Naive B cell (primary cell): Measurements from ENCODE around the gene ZNF644. TPM values are rescaled to one million over a fixed set of nuclear protein-coding genes. Genes with fewer than 3 reads are reported as not detected.
"Not testable (repeated sequence)": the region's sequence is repeated elsewhere in the genome, so short reads cannot be mapped to it uniquely, and the experiment has no call there.

Experiments
- ATAC-seq, 2 donors: fragments of 150-1000 bp; cut with Tn5 transposase; 2 replicates each; pipeline ENCODE4 v1.10.0; 2021; ENCODE audit warnings: low read depth in 2 of 2, mild to moderate bottlenecking in 2 of 2, moderate library complexity in 2 of 2
- DNase-seq: peaks from one replicate; pipeline ENCODE4 v3.0.0; 2022
- H3K27ac Mint-ChIP-seq, 6 donors: one replicate each; pipeline ENCODE4 v1.8.0; 2020 to 2022; ENCODE audit warnings: mild to moderate bottlenecking in 6 of 6, mixed read lengths in 6 of 6, moderate library complexity in 5 of 6, inconsistent platforms in 2 of 6
- H3K27me3 Mint-ChIP-seq, 3 donors: one replicate each; pipeline ENCODE4 v1.8.0; 2021 to 2022; ENCODE audit warnings: mixed read lengths in 3 of 3, mild to moderate bottlenecking in 1 of 3
- H3K36me3 Mint-ChIP-seq, 2 donors: one replicate each; pipeline ENCODE4 v1.8.0; 2020 to 2022; ENCODE audit warnings: mixed read lengths in 2 of 2, inconsistent platforms in 1 of 2, mild to moderate bottlenecking in 1 of 2
- H3K4me1 Mint-ChIP-seq, 3 donors: one replicate each; pipeline ENCODE4 v1.8.0; 2020 to 2022; ENCODE audit warnings: mixed read lengths in 3 of 3, inconsistent platforms in 1 of 3, mild to moderate bottlenecking in 1 of 3, moderate library complexity in 1 of 3
- H3K4me3 Mint-ChIP-seq, 8 donors: one replicate each; pipeline ENCODE4 v1.8.0; 2020 to 2022; ENCODE audit warnings: mild to moderate bottlenecking in 8 of 8, mixed read lengths in 8 of 8, moderate library complexity in 8 of 8, inconsistent platforms in 2 of 8
- H3K9me3 Mint-ChIP-seq, 7 donors: one replicate each; pipeline ENCODE4 v1.8.0; 2020 to 2022; ENCODE audit warnings: mixed read lengths in 7 of 7, mild to moderate bottlenecking in 5 of 7, inconsistent platforms in 2 of 7, moderate library complexity in 1 of 7
- polyA plus RNA-seq, 6 donors: library from polyadenylated mRNA; unstranded; fragments of 300-500 nt; fragmentation: Illumina TruSeq; gene quantifications; one replicate each; pipeline ENCODE4 v1.2.3, GENCODE V29; 2021; ENCODE audit warnings: low read depth in 6 of 6

ZNF644 gene
- 100 to 1,000 TPM in 3 of 6 donors, 10 to 100 TPM in 3; 89.4 to 115 (median 103) TPM for polyA plus RNA-seq

- ATAC-seq: peak; percentile 69 to 71
Observed at GRCh38 chr1:91021686-91022517, at the start of gene ZNF644. ZNF644 (minus strand) TSS chr1:91022035; CDS start chr1:90982353, 39,682 bp downstream.

GRCh38 chr1:91070298-91070697 is 48.5 kb upstream of the ZNF644 start:
- H3K27me3 Mint-ChIP-seq: peaks cover 0 to 5% (median 0%) of the 10 kb centered on the region in 3 donors
- H3K27ac Mint-ChIP-seq: peak overlapping the region in 2 of 6 donors; percentile 45 to 86
- peak overlapping the region in 1 of 8 donors; percentile 12 for H3K4me3 Mint-ChIP-seq
- peaks cover 0 to 11% (median 5%) of the 10 kb centered on the region in 3 donors for H3K4me1 Mint-ChIP-seq
- peaks cover 0 to 12% of the 10 kb centered on the region in 2 donors for H3K36me3 Mint-ChIP-seq
- ATAC-seq: no peak
- no peak for DNase-seq
- peaks cover 0 to 16% (median 6%) of the 10 kb centered on the region in 7 donors for H3K9me3 Mint-ChIP-seq

More at GRCh38 chr1:91021686-91022517, at the start of gene ZNF644:
- Mint-ChIP-seq H3K36me3 (no peaks in the 10 kb centered on the region), H3K4me1 (peaks cover 40 to 71% (median 62%) of the 10 kb centered on the region in 3 donors), H3K27me3 (no peaks in the 10 kb centered on the region), H3K27ac (peak within 1 kb of the TSS; percentile 99 to 100 (median 99)), H3K9me3 (no peaks in the 10 kb centered on the region), H3K4me3 (peak within 1 kb of the TSS; percentile 92 to 99 (median 96))
- DNase-seq: peak; percentile 83

GRCh38 chr1:91066538-91066937 is 44.7 kb upstream of the ZNF644 start:
- Mint-ChIP-seq H3K4me3 (no peak overlapping the region), H3K9me3 (peaks cover 5 to 35% (median 24%) of the 10 kb centered on the region in 7 donors), H3K27me3 (peaks cover 0 to 5% (median 0%) of the 10 kb centered on the region in 3 donors), H3K36me3 (peaks cover 7 to 26% of the 10 kb centered on the region in 2 donors), H3K4me1 (peaks cover 6 to 22% (median 12%) of the 10 kb centered on the region in 3 donors), H3K27ac (no peak overlapping the region)
- ATAC-seq: no peak
- DNase-seq: no peak

GRCh38 chr1:91065337-91065736 is 43.5 kb upstream of the ZNF644 start:
- Mint-ChIP-seq H3K9me3 (peaks cover 8 to 35% (median 24%) of the 10 kb centered on the region in 7 donors), H3K36me3 (peaks cover 7 to 26% of the 10 kb centered on the region in 2 donors), H3K4me3 (no peak overlapping the region), H3K27me3 (peaks cover 0 to under 1% (median 0%) of the 10 kb centered on the region in 3 donors), H3K4me1 (peaks cover 6 to 22% (median 12%) of the 10 kb centered on the region in 3 donors), H3K27ac (no peak overlapping the region)
- DNase-seq: no peak
- no peak for ATAC-seq

- peak; percentile 93 to 96 for ATAC-seq
- Mint-ChIP-seq H3K4me1 (peaks cover 12 to 35% (median 24%) of the 10 kb centered on the region in 3 donors), H3K27ac (peak overlapping the region; percentile 90 to 99 (median 96)), H3K36me3 (peaks cover 7 to 18% of the 10 kb centered on the region in 2 donors), H3K4me3 (peak overlapping the region in 6 of 8 donors; percentile 9 to 52 (median 29)), H3K9me3 (peaks cover 4 to 35% (median 24%) of the 10 kb centered on the region in 7 donors)
- not testable (repeated sequence) for H3K27me3 Mint-ChIP-seq
- DNase-seq: peak; percentile 69
Observed at GRCh38 chr1:91063403-91063802, 41.6 kb upstream of the ZNF644 start.

GRCh38 chr1:91059157-91059556 is 37.3 kb upstream of the ZNF644 start:
- Mint-ChIP-seq H3K36me3 (peaks cover 7 to 12% of the 10 kb centered on the region in 2 donors), H3K4me1 (peaks cover 19 to 28% (median 25%) of the 10 kb centered on the region in 3 donors), H3K27ac (peak overlapping the region; percentile 26 to 78 (median 40)), H3K4me3 (peak overlapping the region in 4 of 8 donors; percentile 0 to 57 (median 30)), H3K9me3 (peaks cover 4 to 19% (median 14%) of the 10 kb centered on the region in 7 donors), H3K27me3 (no peaks in the 10 kb centered on the region)
- no peak for ATAC-seq
- DNase-seq: no peak

GRCh38 chr1:91057784-91058183 is 35.9 kb upstream of the ZNF644 start:
- peaks cover 0 to 7% (median 4%) of the 10 kb centered on the region in 7 donors for H3K9me3 Mint-ChIP-seq
- H3K4me3 Mint-ChIP-seq: peak overlapping the region; percentile 1 to 77 (median 36)
- H3K27me3 Mint-ChIP-seq: no peaks in the 10 kb centered on the region
- DNase-seq: peak; percentile 25
- H3K27ac Mint-ChIP-seq: peak overlapping the region in 3 of 6 donors; percentile 14 to 87 (median 26)
- peak; percentile 59 for ATAC-seq
- H3K4me1 Mint-ChIP-seq: peaks cover 13 to 18% (median 16%) of the 10 kb centered on the region in 3 donors
- no peaks in the 10 kb centered on the region for H3K36me3 Mint-ChIP-seq

GRCh38 chr1:91054780-91055481 is 33.1 kb upstream of the ZNF644 start:
- ATAC-seq: peak; percentile 90 to 91

GRCh38 chr1:91053630-91054029 is 31.8 kb upstream of the ZNF644 start:
- Mint-ChIP-seq H3K4me3 (no peak overlapping the region), H3K36me3 (no peaks in the 10 kb centered on the region), H3K27me3 (no peaks in the 10 kb centered on the region), H3K27ac (no peak overlapping the region), H3K4me1 (peaks cover 7 to 11% (median 9%) of the 10 kb centered on the region in 3 donors), H3K9me3 (peaks cover 0 to 2% (median 0%) of the 10 kb centered on the region in 7 donors)
- no peak for ATAC-seq
- no peak for DNase-seq

More at GRCh38 chr1:91054780-91055481, 33.1 kb upstream of the ZNF644 start:
- Mint-ChIP-seq H3K36me3 (no peaks in the 10 kb centered on the region), H3K27me3 (no peaks in the 10 kb centered on the region), H3K4me1 (peaks cover 13 to 20% (median 18%) of the 10 kb centered on the region in 3 donors), H3K9me3 (peaks cover 0 to 2% (median 0%) of the 10 kb centered on the region in 7 donors), H3K27ac (no peak overlapping the region), H3K4me3 (no peak overlapping the region)
- DNase-seq: peak; percentile 62

GRCh38 chr1:91049551-91049950 is 27.7 kb upstream of the ZNF644 start:
- not testable (repeated sequence) for H3K27me3 Mint-ChIP-seq, ATAC-seq, H3K4me3 Mint-ChIP-seq, DNase-seq, H3K36me3 Mint-ChIP-seq, H3K27ac Mint-ChIP-seq, H3K9me3 Mint-ChIP-seq
- peaks cover 0 to 13% (median 0%) of the 10 kb centered on the region in 3 donors for H3K4me1 Mint-ChIP-seq

- H3K27ac Mint-ChIP-seq: peak overlapping the region in 1 of 6 donors; percentile 73
Observed at GRCh38 chr1:91046766-91047165, 24.9 kb upstream of the ZNF644 start.

GRCh38 chr1:91045284-91045683 is 23.4 kb upstream of the ZNF644 start:
- peak overlapping the region in 2 of 6 donors; percentile 13 to 59 for H3K27ac Mint-ChIP-seq
- no peak for ATAC-seq

More at GRCh38 chr1:91046766-91047165, 24.9 kb upstream of the ZNF644 start:
- H3K4me1 Mint-ChIP-seq: peaks cover 0 to 18% (median 0%) of the 10 kb centered on the region in 3 donors
- ATAC-seq (no peak), DNase-seq (no peak)
- peaks cover 0 to 10% (median 2%) of the 10 kb centered on the region in 7 donors for H3K9me3 Mint-ChIP-seq
- H3K27me3 Mint-ChIP-seq: no peaks in the 10 kb centered on the region
- H3K36me3 Mint-ChIP-seq: no peaks in the 10 kb centered on the region
- H3K4me3 Mint-ChIP-seq: no peak overlapping the region

GRCh38 chr1:91044776-91045175 is 22.9 kb upstream of the ZNF644 start:
- DNase-seq, H3K4me3 Mint-ChIP-seq, H3K27me3 Mint-ChIP-seq, ATAC-seq, H3K36me3 Mint-ChIP-seq: not testable (repeated sequence)
- Mint-ChIP-seq H3K9me3 (peaks cover 2 to 22% (median 6%) of the 10 kb centered on the region in 7 donors), H3K4me1 (peaks cover 0 to 11% (median 0%) of the 10 kb centered on the region in 3 donors), H3K27ac (peak overlapping the region in 1 of 6 donors; percentile 32)

More at GRCh38 chr1:91045284-91045683, 23.4 kb upstream of the ZNF644 start:
- peaks cover 2 to 22% (median 6%) of the 10 kb centered on the region in 7 donors for H3K9me3 Mint-ChIP-seq
- no peak for DNase-seq
- H3K4me1 Mint-ChIP-seq: peaks cover 0 to 11% (median 0%) of the 10 kb centered on the region in 3 donors
- no peaks in the 10 kb centered on the region for H3K27me3 Mint-ChIP-seq
- no peaks in the 10 kb centered on the region for H3K36me3 Mint-ChIP-seq
- no peak overlapping the region for H3K4me3 Mint-ChIP-seq
